Spinal cord (tissue), 10 donors: ENCODE data around the gene RPN1. TPM values are rescaled to one million over a fixed set of nuclear protein-coding genes. Genes with fewer than 3 reads are reported as not detected.

Experiments used
- DNase-seq, 6 donors: peaks; one replicate each; pipeline versions ENCODE4 v3.0.0 to v3.0.0-alpha.2; 2013 to 2015; ENCODE audit warnings: low spot score in 6 of 6, low read depth in 4 of 6
- H3K27ac ChIP-seq: one replicate; pipeline ENCODE4 v1.5.1; 2013; ENCODE audit warnings: low read depth, low read length, control low read depth
- H3K27me3 ChIP-seq: one replicate; pipeline ENCODE4 v1.6.1; 2013; ENCODE audit warnings: low read length; ENCODE audit not compliant: control insufficient read depth, insufficient read depth
- H3K36me3 ChIP-seq: one replicate; pipeline ENCODE4 v1.6.1; 2013; ENCODE audit warnings: low read length; ENCODE audit not compliant: control insufficient read depth, insufficient read depth
- H3K4me1 ChIP-seq: one replicate; pipeline ENCODE4 v1.6.1; 2013; ENCODE audit warnings: low read length; ENCODE audit not compliant: control insufficient read depth, insufficient read depth
- H3K4me3 ChIP-seq: one replicate; pipeline ENCODE4 v1.5.1; 2013; ENCODE audit warnings: low read depth, low read length, control low read depth
- H3K9me3 ChIP-seq: one replicate; pipeline ENCODE4 v1.6.1; 2013; ENCODE audit warnings: low read length; ENCODE audit not compliant: control insufficient read depth, insufficient read depth
- WGBS: methylation state at CpG from one replicate; pipeline ENCODE4 v1.1.5; 2013; ENCODE audit warnings: missing lambda C conversion rate; ENCODE audit not compliant: insufficient coverage; 5-methylcytosine and 5-hydroxymethylcytosine counted together
- polyA plus RNA-seq, 2 donors: library from polyadenylated mRNA; unstranded; fragments of 120-200 nt; gene quantifications; one replicate each; pipeline ENCODE4 v1.2.1, GENCODE V29; 2013; ENCODE audit not compliant: insufficient read length in 2 of 2
- total RNA-seq, 2 donors: library from RNA; depleted of rRNA in 1 of 2; stranded (reverse); fragments of 120-200 nt in 1 of 2; fragments of >200 nt in 1 of 2; gene quantifications; one replicate each; pipeline versions ENCODE4 v1.2.3 to v1.2.4, GENCODE V29; 2013 to 2014
- donor health status: healthy.

The RPN1 gene
- total and polyA plus RNA-seq, 4 donors = 142 to 260 (median 198) TPM

- no peaks in the 10 kb centered on the region for H3K9me3 ChIP-seq
- DNase-seq = no peak
- H3K4me1 ChIP-seq = peaks cover 17% of the 10 kb centered on the region
- H3K36me3 ChIP-seq = no peaks in the 10 kb centered on the region
- no peak overlapping the region for H3K4me3 ChIP-seq
- H3K27ac ChIP-seq = no peak overlapping the region
- H3K27me3 ChIP-seq = peaks cover 2% of the 10 kb centered on the region
- WGBS = 90% methylated on average over 10 of the region's 10 CpGs
Measured at GRCh38 chr3:128576290-128576689, 74.3 kb downstream of the RPN1 start.

DNA sequence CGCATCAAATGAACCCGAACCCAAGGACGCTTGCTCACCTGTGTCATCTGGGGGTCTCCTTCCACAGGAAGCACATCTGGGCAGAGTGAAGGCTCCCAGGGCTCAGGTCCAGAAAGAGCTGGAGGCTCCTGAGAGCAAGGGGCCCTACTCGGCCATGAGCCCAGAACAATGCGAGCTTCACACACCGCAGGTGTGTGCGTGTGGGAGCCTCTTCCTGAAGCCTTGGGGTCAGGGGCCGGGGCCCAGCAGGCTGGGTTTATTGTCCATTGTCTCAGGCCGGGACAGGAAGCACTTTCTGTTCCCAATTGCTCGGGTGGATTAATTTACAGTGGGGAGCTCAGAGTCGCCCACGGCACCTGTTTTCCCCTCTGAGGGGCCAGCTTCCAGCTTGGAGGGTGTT, 74.8 kb downstream of the RPN1 start:
- DNase-seq = no peak
- Histone ChIP-seq H3K4me3 (no peak overlapping the region), H3K27ac (no peak overlapping the region), H3K4me1 (peaks cover 17% of the 10 kb centered on the region), H3K36me3 (no peaks in the 10 kb centered on the region), H3K27me3 (peaks cover 2% of the 10 kb centered on the region), H3K9me3 (no peaks in the 10 kb centered on the region)
- 75% methylated on average over 12 of the region's 12 CpGs for WGBS

GRCh38 chr3:128573707-128574162, 76.9 kb downstream of the RPN1 start:
- H3K36me3 ChIP-seq = no peaks in the 10 kb centered on the region
- peaks cover 17% of the 10 kb centered on the region for H3K4me1 ChIP-seq
- H3K27ac ChIP-seq = no peak overlapping the region
- DNase-seq = no peak
- WGBS = 56% methylated on average over 13 of the region's 14 CpGs
- H3K27me3 ChIP-seq = peaks cover 2% of the 10 kb centered on the region
- H3K4me3 ChIP-seq = no peak overlapping the region
- no peaks in the 10 kb centered on the region for H3K9me3 ChIP-seq

DNA sequence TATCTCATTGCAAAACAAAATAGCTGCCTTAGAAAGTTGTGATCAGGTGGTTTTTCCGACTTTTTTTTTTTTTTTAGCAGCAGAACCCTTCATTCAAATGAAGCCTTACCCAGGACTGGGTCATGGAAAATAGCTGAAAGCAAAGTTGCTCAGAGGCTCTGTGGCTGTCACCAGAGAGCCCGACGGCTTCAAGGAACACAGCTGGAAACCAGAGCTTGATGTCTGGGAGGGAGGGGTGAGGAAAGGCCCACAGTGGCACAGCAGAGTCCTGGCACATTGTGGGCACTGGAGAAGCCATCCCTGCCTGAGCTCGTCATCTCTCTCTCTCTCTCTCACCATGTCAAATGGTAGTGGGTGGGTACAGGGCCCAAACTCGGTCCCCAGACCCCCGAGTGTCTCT, 77.5 kb downstream of the RPN1 start:
- H3K27me3 ChIP-seq = peaks cover 2% of the 10 kb centered on the region
- WGBS = 16% methylated on average over 3 of the region's 6 CpGs

GRCh38 chr3:128572644-128573105, 77.9 kb downstream of the RPN1 start:
- peaks cover 2% of the 10 kb centered on the region for H3K27me3 ChIP-seq
- H3K9me3 ChIP-seq = no peaks in the 10 kb centered on the region
- DNase-seq = no peak
- H3K36me3 ChIP-seq = no peaks in the 10 kb centered on the region
- H3K4me1 ChIP-seq = peaks cover 14% of the 10 kb centered on the region
- H3K4me3 ChIP-seq = no peak overlapping the region
- H3K27ac ChIP-seq = no peak overlapping the region
- 79% methylated on average over 2 of the region's 5 CpGs for WGBS

More for the DNA sequence above, 77.5 kb downstream of the RPN1 start:
- H3K9me3 ChIP-seq = no peaks in the 10 kb centered on the region
- no peak overlapping the region for H3K27ac ChIP-seq
- H3K4me3 ChIP-seq = no peak overlapping the region
- no peaks in the 10 kb centered on the region for H3K36me3 ChIP-seq
- DNase-seq = no peak
- H3K4me1 ChIP-seq = peaks cover 17% of the 10 kb centered on the region

DNA sequence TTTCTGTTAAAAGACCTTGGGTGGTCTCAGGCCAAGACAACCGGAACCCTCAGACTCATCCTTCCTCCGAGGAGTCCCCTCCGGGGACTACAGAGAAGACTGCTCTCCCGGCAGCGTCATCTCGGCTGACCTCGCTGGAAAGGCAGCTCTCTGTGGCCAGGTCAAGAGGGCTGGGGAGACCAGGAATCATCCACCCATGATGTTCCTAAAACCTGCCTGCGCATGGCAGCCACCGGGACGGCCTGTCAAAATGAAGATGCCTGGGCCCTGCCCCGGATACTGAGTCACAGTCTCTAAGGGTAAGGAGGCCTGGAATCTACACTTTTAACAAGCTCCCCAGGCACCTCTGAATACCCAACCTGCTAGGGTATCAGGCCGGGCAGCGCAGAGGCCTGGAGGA, 78.6 kb downstream of the RPN1 start:
- DNase-seq = no peak
- no peak overlapping the region for H3K27ac ChIP-seq
- H3K4me1 ChIP-seq = peaks cover 11% of the 10 kb centered on the region
- no peak overlapping the region for H3K4me3 ChIP-seq
- H3K9me3 ChIP-seq = no peaks in the 10 kb centered on the region
- no peaks in the 10 kb centered on the region for H3K36me3 ChIP-seq
- 89% methylated on average over 11 of the region's 13 CpGs for WGBS
- H3K27me3 ChIP-seq = peaks cover 2% of the 10 kb centered on the region

Other genes with a start within 250 kb of the RPN1 start
- not detected for gene DNAJB8, start 183.9 kb downstream of the RPN1 start, total RNA-seq
- not detected for gene DNAJB8, start 183.9 kb downstream of the RPN1 start, polyA plus RNA-seq
- 1 to 10 TPM in 1 of 2 donors, under 1 TPM in 1; 0.99 to 4.6 TPM for gene GATA2, start 157.6 kb downstream of the RPN1 start, total RNA-seq
- gene GATA2, start 157.6 kb downstream of the RPN1 start, polyA plus RNA-seq = 1 to 10 TPM; 4.1 to 5.2 TPM
- 10 to 100 TPM; 72.8 to 79.1 TPM for gene RAB7A, start 75.4 kb upstream of the RPN1 start, total RNA-seq
- 100 to 1,000 TPM; 326 to 392 TPM for gene RAB7A, start 75.4 kb upstream of the RPN1 start, polyA plus RNA-seq
- gene ACAD9, start 228.8 kb upstream of the RPN1 start, total RNA-seq = 10 to 100 TPM; 32.0 to 35.8 TPM
- 10 to 100 TPM; 36.3 to 44.7 TPM for gene ACAD9, start 228.8 kb upstream of the RPN1 start, polyA plus RNA-seq